Measurements from ENCODE around the gene ZMYND19.
"Not testable (repeated sequence)": the region's sequence is repeated elsewhere in the genome, so short reads cannot be mapped to it uniquely, and the experiment has no call there.

ZMYND19 gene

GRCh38 chr9:137613738-137614523 lies 23.6 kb upstream of the ZMYND19 start:
- DNase-seq, result no peak

GRCh38 chr9:137613259-137613658 lies 22.9 kb upstream of the ZMYND19 start:
- no peak for DNase-seq

GRCh38 chr9:137612741-137613142 lies 22.4 kb upstream of the ZMYND19 start:
- DNase-seq, result no peak

- no peak for DNase-seq
These were observed 21.6 kb upstream of the ZMYND19 start for GRCh38 chr9:137611623-137612609.

GRCh38 chr9:137610944-137611343 lies 20.6 kb upstream of the ZMYND19 start:
- DNase-seq, result no peak

- DNase-seq, result no peak
These were observed 17.0 kb upstream of the ZMYND19 start for GRCh38 chr9:137607141-137607857.

GRCh38 chr9:137606734-137607138 lies 16.4 kb upstream of the ZMYND19 start:
- DNase-seq, result no peak

- peak; percentile 70 for DNase-seq
These were observed 15.8 kb upstream of the ZMYND19 start for GRCh38 chr9:137606005-137606621.

- DNase-seq, result peak; percentile 95
These were observed 15.1 kb upstream of the ZMYND19 start, which contains the start of gene ARRDC1 for GRCh38 chr9:137605121-137606004. Gene ARRDC1, plus strand, starts transcription at chr9:137605686. Its CDS starts 32 bp downstream, at chr9:137605718.

- no peak for DNase-seq
These were observed 14.2 kb upstream of the ZMYND19 start for GRCh38 chr9:137604345-137605086.

- DNase-seq, result no peak
These were observed 13.6 kb upstream of the ZMYND19 start for GRCh38 chr9:137603879-137604278.

GRCh38 chr9:137602661-137603060 lies 12.3 kb upstream of the ZMYND19 start:
- DNase-seq, result no peak

- DNase-seq, result no peak
These were observed 8.6 kb upstream of the ZMYND19 start for GRCh38 chr9:137598943-137599342.

GRCh38 chr9:137596577-137596976 lies 6.3 kb upstream of the ZMYND19 start:
- not testable (repeated sequence) for DNase-seq

GRCh38 chr9:137593176-137593575 lies 2.9 kb upstream of the ZMYND19 start:
- DNase-seq, result no peak

GRCh38 chr9:137592767-137593166 lies 2.5 kb upstream of the ZMYND19 start:
- no peak for DNase-seq

- DNase-seq, result no peak
These were observed 216 bp downstream of the ZMYND19 start for GRCh38 chr9:137590123-137590468.

- DNase-seq, result no peak
These were observed 730 bp downstream of the ZMYND19 start for GRCh38 chr9:137589441-137590122.

GRCh38 chr9:137588891-137589290 lies 1.4 kb downstream of the ZMYND19 start:
- no peak for DNase-seq

GRCh38 chr9:137588311-137588710 lies 2.0 kb downstream of the ZMYND19 start:
- DNase-seq, result no peak
